HEK293 (cell line): ENCODE measurements around the gene FHIT.

Experiments used
- CTCF ChIA-PET: fragments of 350-600 bp; formaldehyde crosslinking; extraction: SDS; loops from one replicate; lab custom pipeline; 2021; ENCODE audit warnings: antibody characterized with exemption; lab: Yijun Ruan, JAX
- POLR2A ChIA-PET: fragments of 300-600 bp; formaldehyde crosslinking; extraction: SDS; loops from one replicate; lab custom pipeline; 2020; ENCODE audit warnings: antibody characterized with exemption, inconsistent platforms; lab: Yijun Ruan, JAX
- H3K27ac ChIP-seq: fragments of 200-500 bp; sonication (Bioruptor generic); 2 replicates; pipeline ENCODE4 v1.5.1; 2014; ENCODE audit warnings: low read depth, low read length, control low read depth, inconsistent platforms; ENCODE audit errors: extremely low read depth
- H3K36me3 ChIP-seq, 2 experiments: fragments of 200-500 bp in 1 of 2; sonication (Bioruptor generic) in 1 of 2; 1 replicate in 1 of 2; 2 replicates in 1 of 2; pipeline ENCODE4 v1.5.1; 2014 to 2017; ENCODE audit warnings: inconsistent platforms in 2 of 2, low read length in 2 of 2; ENCODE audit not compliant: control insufficient read depth in 2 of 2, insufficient read depth in 1 of 2
- H3K4me1 ChIP-seq: fragments of 200-500 bp; sonication (Bioruptor generic); 2 replicates; pipeline ENCODE4 v1.5.1; 2014; ENCODE audit warnings: mild to moderate bottlenecking, low read length, inconsistent platforms; ENCODE audit not compliant: control insufficient read depth, insufficient read depth
- H3K4me3 ChIP-seq: 2 replicates; pipeline ENCODE4 v1.5.1; 2011; ENCODE audit warnings: low read depth, mild to moderate bottlenecking, control low read depth, low read length, moderate library complexity
- H3K9me3 ChIP-seq: fragments of 200-500 bp; sonication (Bioruptor generic); 2 replicates; pipeline ENCODE4 v1.5.1; 2014; ENCODE audit warnings: low read depth, low read length, inconsistent platforms; ENCODE audit not compliant: control insufficient read depth, insufficient read depth
- INSM2 ChIP-seq: fragments of 450-650 bp; formaldehyde crosslinking; IDR thresholded peaks from 2 replicates; pipeline ENCODE4 v1.5.1; 2016; ENCODE audit warnings: missing biosample characterization, missing genetic modification characterization
- ZBTB8A ChIP-seq: fragments of 450-650 bp; formaldehyde crosslinking; IDR thresholded peaks from 2 replicates; pipeline ENCODE4 v1.5.1; 2016; ENCODE audit warnings: missing biosample characterization, missing genetic modification characterization
- ZFP37 ChIP-seq: fragments of 450-650 bp; formaldehyde crosslinking; IDR thresholded peaks from 2 replicates; pipeline ENCODE4 v1.5.1; 2016; ENCODE audit warnings: missing biosample characterization, missing genetic modification characterization
- ZNF248 ChIP-seq: fragments of 450-650 bp; formaldehyde crosslinking; IDR thresholded peaks from 2 replicates; pipeline ENCODE4 v1.5.1; 2017; ENCODE audit warnings: missing biosample characterization, missing genetic modification characterization
- ZNF585B ChIP-seq: fragments of 450-650 bp; formaldehyde crosslinking; IDR thresholded peaks from 2 replicates; pipeline ENCODE4 v1.5.1; 2016; ENCODE audit warnings: missing biosample characterization, missing genetic modification characterization
- ZNF664 ChIP-seq: fragments of 450-650 bp; formaldehyde crosslinking; IDR thresholded peaks from 2 replicates; pipeline ENCODE4 v1.5.1; 2016; ENCODE audit warnings: missing biosample characterization, missing genetic modification characterization
- ZNF670 ChIP-seq: fragments of 450-650 bp; formaldehyde crosslinking; IDR thresholded peaks from 2 replicates; pipeline ENCODE4 v1.5.1; 2016; ENCODE audit warnings: missing biosample characterization, missing genetic modification characterization, low read depth
- ZNF747 ChIP-seq: fragments of 450-650 bp; formaldehyde crosslinking; IDR thresholded peaks from 2 replicates; pipeline ENCODE4 v1.5.1; 2016; ENCODE audit warnings: missing biosample characterization, missing genetic modification characterization
- ZNF792 ChIP-seq: fragments of 450-650 bp; formaldehyde crosslinking; IDR thresholded peaks from 2 replicates; pipeline ENCODE4 v1.5.1; 2016; ENCODE audit warnings: missing biosample characterization, missing genetic modification characterization
- ZSCAN23 ChIP-seq: fragments of 450-650 bp; formaldehyde crosslinking; IDR thresholded peaks from 2 replicates; pipeline ENCODE4 v1.5.1; 2016; ENCODE audit warnings: missing biosample characterization, missing genetic modification characterization
- TF ChIP-seq, protein P1 (sequence below): fragments of 450-650 bp; formaldehyde crosslinking; conservative IDR thresholded peaks from 2 replicates; pipeline ENCODE4 v1.5.1; 2016; ENCODE audit warnings: low read depth, missing biosample characterization, missing genetic modification characterization
- TF ChIP-seq, protein P2 (sequence below): fragments of 450-650 bp; formaldehyde crosslinking; IDR thresholded peaks from 2 replicates; pipeline ENCODE4 v1.5.1; 2016; ENCODE audit warnings: missing biosample characterization, missing genetic modification characterization
- TF ChIP-seq, protein P3 (sequence below): sonication (generic); formaldehyde crosslinking; IDR thresholded peaks from 2 replicates; pipeline ENCODE4 v1.8.1; 2022; ENCODE audit warnings: mild to moderate bottlenecking, moderate library complexity, missing genetic modification reagents

FHIT gene

GRCh38 chr3:60027335-60027734, 1223.9 kb downstream of the FHIT start (continued):
- TF ChIP-seq, protein P1, sequence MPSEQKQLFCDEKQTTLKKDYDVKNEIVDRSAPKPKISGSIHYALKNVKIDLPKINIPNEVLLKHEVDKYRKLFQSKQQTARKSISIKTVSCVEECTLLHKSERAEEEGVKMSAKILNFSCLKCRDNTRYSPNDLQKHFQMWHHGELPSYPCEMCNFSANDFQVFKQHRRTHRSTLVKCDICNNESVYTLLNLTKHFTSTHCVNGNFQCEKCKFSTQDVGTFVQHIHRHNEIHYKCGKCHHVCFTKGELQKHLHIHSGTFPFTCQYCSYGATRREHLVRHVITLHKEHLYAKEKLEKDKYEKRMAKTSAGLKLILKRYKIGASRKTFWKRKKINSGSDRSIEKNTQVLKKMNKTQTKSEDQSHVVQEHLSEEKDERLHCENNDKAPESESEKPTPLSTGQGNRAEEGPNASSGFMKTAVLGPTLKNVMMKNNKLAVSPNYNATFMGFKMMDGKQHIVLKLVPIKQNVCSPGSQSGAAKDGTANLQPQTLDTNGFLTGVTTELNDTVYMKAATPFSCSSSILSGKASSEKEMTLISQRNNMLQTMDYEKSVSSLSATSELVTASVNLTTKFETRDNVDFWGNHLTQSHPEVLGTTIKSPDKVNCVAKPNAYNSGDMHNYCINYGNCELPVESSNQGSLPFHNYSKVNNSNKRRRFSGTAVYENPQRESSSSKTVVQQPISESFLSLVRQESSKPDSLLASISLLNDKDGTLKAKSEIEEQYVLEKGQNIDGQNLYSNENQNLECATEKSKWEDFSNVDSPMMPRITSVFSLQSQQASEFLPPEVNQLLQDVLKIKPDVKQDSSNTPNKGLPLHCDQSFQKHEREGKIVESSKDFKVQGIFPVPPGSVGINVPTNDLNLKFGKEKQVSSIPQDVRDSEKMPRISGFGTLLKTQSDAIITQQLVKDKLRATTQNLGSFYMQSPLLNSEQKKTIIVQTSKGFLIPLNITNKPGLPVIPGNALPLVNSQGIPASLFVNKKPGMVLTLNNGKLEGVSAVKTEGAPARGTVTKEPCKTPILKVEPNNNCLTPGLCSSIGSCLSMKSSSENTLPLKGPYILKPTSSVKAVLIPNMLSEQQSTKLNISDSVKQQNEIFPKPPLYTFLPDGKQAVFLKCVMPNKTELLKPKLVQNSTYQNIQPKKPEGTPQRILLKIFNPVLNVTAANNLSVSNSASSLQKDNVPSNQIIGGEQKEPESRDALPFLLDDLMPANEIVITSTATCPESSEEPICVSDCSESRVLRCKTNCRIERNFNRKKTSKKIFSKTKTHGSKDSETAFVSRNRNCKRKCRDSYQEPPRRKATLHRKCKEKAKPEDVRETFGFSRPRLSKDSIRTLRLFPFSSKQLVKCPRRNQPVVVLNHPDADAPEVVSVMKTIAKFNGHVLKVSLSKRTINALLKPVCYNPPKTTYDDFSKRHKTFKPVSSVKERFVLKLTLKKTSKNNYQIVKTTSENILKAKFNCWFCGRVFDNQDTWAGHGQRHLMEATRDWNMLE, result no peak
- no peak for TF ChIP-seq INSM2 (tag by site-specific recombination)
- TF ChIP-seq ZNF792 (tag by site-specific recombination), result no peak
- no peak for TF ChIP-seq ZBTB8A (tag by site-specific recombination)
- no peak for TF ChIP-seq ZNF664 (tag by site-specific recombination)

DNA sequence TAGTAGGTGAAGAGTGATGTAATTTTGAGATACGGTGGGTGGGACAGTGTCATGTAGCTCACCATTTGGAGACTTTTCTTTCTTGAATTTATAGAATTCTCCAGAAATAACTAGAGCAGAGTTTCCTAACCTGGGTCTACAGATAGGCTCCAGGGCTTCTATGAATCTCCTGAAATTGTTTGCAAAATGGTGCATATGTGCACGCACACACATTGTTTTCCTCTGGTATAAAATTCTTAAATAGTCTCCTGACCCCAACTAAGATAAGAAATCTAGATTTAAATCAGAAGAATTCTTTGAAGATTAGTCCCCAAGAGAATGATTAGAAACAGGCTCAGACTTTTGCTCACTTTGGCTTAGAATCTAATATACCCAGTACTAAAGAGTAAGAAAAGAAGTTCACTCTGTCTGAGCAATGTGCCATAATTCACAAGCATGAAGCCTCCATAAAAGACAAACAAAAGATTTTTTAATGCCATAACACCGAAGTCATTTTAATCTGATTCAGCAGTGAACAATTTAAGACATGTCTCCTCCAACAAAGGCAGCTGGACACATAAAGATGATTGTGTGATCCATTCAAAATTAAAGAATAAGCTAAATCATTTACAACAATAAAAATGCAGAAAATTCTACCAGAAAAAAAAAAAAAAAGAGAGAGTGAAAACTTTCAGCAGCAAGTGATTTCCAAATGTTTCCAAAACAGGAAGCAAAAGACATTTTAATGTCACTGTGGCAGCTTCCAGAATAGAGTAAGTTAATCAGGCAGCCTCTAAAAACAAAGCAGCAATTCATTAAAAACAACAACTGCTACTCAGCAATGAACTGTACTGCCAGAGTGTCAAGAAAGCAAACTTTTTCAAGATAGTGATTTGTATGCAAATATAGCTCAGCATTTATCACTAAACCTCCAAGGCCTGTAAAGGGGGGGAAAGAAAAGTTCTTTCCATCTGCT, 1225.9 kb downstream of the FHIT start:
- no peaks in the 10 kb centered on the region for H3K9me3 ChIP-seq

More for the DNA sequence above, 1225.9 kb downstream of the FHIT start:
- no peak overlapping the region for H3K4me3 ChIP-seq
- no peaks in the 10 kb centered on the region for H3K4me1 ChIP-seq
- CTCF ChIA-PET, result no interaction called here
- no peaks in the 10 kb centered on the region for H3K36me3 ChIP-seq
- no peak overlapping the region for H3K27ac ChIP-seq
- TF ChIP-seq, protein P2, sequence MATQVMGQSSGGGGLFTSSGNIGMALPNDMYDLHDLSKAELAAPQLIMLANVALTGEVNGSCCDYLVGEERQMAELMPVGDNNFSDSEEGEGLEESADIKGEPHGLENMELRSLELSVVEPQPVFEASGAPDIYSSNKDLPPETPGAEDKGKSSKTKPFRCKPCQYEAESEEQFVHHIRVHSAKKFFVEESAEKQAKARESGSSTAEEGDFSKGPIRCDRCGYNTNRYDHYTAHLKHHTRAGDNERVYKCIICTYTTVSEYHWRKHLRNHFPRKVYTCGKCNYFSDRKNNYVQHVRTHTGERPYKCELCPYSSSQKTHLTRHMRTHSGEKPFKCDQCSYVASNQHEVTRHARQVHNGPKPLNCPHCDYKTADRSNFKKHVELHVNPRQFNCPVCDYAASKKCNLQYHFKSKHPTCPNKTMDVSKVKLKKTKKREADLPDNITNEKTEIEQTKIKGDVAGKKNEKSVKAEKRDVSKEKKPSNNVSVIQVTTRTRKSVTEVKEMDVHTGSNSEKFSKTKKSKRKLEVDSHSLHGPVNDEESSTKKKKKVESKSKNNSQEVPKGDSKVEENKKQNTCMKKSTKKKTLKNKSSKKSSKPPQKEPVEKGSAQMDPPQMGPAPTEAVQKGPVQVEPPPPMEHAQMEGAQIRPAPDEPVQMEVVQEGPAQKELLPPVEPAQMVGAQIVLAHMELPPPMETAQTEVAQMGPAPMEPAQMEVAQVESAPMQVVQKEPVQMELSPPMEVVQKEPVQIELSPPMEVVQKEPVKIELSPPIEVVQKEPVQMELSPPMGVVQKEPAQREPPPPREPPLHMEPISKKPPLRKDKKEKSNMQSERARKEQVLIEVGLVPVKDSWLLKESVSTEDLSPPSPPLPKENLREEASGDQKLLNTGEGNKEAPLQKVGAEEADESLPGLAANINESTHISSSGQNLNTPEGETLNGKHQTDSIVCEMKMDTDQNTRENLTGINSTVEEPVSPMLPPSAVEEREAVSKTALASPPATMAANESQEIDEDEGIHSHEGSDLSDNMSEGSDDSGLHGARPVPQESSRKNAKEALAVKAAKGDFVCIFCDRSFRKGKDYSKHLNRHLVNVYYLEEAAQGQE, result no peak
- TF ChIP-seq, protein P3, sequence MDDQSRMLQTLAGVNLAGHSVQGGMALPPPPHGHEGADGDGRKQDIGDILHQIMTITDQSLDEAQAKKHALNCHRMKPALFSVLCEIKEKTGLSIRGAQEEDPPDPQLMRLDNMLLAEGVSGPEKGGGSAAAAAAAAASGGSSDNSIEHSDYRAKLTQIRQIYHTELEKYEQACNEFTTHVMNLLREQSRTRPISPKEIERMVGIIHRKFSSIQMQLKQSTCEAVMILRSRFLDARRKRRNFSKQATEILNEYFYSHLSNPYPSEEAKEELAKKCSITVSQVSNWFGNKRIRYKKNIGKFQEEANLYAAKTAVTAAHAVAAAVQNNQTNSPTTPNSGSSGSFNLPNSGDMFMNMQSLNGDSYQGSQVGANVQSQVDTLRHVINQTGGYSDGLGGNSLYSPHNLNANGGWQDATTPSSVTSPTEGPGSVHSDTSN (CRISPR knock-in tag), result no peak
- TF ChIP-seq ZNF585B (tag by site-specific recombination) (no peak), ZNF248 (tag by site-specific recombination) (no peak), ZNF670 (tag by site-specific recombination) (no peak), ZSCAN23 (tag by site-specific recombination) (no peak), ZNF747 (no peak), ZFP37 (tag by site-specific recombination) (no peak)
- TF ChIP-seq, all 188 proteins: peak for 0
- POLR2A ChIA-PET, result no interaction called here
